HG03095 (cell line): ENCODE measurements around the gene FGF10.

Experiments
- ATAC-seq: cut with Tn5 transposase; IDR thresholded peaks from one replicate; pipeline ENCODE4 v1.9.1; 2021; ENCODE audit warnings: moderate library complexity; ENCODE audit not compliant: unreplicated experiment

FGF10 gene

DNA sequence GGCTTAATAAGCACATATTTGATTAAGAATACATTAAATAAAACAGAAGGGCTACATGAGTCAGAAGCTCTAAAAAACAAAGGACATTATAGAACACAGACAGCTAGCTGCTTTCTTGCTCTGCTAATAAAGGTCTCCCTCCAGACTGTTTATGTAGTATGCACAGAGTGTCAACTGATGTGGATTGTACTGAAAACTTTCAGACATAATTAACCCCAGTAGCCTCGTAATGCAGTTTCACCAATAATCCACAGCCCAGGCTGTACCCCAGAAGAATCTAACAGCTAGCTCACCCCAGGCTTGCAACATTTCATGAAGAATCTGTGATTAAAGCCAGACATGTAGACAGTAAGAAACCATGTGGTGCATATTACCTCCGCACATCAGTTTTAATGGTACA, 30.8 kb downstream of the FGF10 start:
- no peak for ATAC-seq

DNA sequence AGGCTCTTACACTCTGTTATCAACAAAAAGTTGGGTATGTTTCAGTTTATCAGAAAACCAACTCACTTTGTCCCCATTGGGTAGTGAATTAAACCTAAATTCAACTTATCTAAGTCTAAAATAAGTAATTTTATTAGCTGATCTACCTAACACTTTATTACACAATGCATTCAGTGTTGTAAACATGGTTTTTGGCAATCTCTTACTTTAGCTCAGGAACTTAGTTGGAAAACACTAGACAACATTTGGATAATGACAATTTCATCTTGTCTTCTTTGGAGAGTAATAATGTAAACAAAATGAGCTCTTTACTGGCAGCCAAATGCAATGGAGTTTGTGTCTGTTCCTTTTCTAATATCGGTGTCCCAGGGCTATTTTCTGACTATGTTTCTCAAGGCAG, 33.0 kb downstream of the FGF10 start:
- no peak for ATAC-seq

DNA sequence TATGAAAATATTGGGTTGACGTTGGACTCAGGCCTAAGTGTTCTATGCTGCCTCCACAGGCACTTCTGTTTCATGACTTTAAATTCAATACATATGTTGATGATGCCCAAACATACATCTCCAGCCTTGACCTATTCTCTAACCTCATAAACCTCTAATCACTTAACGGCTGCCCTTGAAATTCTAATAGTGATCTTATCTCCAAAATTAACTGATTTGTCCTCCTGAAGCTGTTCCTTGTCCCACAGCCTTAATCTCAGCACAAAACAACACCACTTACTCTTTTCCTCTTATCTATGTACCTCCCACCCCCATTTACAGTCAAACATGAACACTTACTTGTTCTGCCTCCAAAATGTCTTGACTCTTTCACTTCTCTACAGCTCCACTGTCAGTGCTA, 43.3 kb downstream of the FGF10 start:
- no peak for ATAC-seq

DNA sequence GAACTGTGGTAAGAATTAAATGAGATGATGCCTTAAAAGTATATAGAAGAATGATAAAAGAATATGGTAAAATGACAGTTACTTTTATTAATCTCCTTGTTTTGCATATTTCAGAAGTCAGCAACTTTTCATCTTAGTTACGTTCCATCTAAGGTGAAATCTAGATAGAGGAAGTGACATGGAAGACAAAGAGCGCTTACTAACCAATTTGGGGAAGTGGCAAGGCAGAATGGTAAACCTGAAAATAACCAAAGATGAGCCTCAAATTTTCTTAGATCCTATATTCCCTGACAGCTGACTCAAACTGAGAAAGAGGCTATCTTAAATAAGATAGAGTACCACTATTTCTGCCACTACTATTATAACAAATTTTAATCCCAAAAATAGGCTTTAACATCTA, 52.5 kb downstream of the FGF10 start:
- ATAC-seq: peak; percentile 49

DNA sequence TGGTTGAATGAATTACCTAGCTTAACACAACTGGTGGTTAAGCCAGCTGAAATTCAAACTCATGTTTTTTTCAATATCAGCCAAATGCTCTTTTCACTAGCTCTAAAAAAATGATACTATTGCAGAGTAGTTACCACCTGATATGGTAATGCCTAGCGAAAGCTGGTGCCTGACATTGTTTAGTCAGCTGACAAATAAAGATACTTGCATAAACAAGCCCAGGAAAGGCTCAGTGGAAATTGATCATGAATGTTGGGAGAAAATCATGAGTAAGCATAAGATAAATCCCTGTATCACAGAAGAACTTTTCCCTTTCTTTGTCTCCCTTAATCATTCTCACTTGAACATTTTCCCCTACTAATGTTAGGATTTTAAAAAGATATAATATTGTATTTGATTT, 54.6 kb downstream of the FGF10 start:
- ATAC-seq: no peak

DNA sequence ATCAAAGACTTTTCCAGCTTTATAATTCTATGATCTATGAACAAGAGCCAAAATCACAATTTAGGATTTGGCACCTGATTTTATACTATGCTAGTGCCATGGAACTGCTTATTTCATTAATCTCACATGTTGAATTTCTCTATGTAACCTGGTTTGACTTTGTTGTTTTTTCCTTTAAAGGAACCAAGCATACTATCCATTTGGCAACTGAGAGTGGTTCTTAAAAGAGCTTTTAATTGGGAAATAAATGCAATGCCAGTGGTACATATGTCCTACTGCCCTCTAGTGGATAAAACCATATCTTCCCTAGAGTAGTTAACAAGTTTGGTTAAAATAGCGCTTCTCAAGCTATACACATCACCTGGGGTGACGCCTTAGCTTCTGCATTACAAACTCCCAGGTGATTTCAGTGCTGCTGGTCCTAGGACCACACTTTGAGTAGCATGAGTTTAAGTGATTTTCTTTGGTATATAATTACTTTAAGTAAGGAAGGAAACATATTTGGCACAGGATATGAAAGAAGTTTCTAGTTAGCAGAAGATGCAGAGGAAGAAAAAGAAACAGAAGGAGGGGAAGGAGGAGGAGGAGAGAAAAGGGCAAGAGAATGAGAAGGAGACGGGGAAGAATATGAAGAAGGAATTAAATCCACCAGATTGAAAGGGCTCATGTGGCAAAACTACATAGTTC, 56.8 kb downstream of the FGF10 start:
- peak; percentile 77 for ATAC-seq

DNA sequence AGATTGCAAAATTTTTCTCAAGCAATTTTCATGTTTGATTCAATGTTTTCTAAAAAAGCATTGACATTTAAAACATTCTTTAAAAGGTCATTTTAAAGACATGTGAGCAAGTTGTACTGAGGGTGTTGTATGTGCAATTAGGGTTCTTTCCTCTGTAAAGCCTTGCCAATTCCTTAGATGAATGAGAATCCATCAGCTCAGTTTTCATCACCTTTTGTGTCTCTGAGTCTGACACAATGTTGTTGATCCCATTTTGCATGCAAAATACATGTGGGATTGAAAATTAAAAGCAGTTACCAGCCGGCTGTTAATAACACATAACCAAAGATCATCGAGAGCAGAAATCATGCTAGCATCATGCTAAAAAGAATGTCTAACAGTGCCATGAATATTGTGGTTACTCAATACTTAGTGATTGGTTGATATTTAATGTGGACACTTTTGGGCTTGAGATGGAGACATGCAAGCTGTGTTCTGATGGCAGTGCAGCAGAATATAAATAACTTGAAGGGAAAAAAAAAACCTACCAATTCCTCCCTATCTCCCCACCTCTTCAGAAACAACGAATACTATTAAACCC, 57.7 kb downstream of the FGF10 start:
- ATAC-seq: no peak

DNA sequence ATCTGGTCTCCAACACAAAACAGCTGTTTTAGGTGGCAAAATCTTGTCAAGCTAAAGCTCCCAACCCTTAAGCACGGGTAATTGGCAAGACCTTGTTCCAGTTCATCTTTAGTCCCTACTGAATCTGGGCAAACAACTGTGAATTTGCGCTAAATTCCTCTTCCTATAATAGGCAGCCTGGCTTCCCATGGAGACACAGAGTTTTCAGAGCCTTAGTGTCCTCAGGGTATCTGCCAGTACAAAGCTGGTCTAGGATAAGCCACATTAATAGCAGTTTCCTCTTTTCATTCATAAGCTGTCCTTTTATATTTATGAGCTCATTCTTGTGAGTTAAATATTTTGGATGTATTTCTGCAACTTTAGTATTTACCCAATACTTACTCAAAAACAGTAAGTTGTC, 59.5 kb downstream of the FGF10 start:
- no peak for ATAC-seq

DNA sequence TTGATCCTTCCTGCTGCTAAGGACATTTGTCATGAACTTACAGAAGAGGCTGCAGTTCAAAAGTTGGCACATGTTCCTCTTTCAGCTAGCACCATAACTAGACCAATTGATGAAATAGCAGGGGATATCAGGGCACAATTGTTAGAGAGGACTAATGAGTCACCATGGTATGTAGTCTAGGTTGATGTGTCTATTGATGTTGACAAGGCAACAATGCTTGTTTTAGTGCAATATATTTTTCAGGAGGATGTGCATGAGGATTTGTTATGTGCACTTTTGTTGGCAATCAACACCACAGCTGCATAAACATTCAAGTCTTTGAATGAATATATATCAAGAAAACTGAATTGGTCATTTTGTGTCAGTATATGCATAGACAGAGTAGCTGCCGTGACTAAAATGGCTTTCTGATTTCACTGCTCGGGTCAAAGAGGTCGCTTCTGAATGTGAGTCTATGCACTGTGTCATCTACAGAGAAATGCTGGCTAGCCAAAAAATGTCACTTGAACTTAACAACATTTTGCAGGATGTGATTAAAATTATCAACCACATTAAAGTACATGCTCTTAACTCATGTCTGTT, 68.0 kb downstream of the FGF10 start:
- no peak for ATAC-seq

DNA sequence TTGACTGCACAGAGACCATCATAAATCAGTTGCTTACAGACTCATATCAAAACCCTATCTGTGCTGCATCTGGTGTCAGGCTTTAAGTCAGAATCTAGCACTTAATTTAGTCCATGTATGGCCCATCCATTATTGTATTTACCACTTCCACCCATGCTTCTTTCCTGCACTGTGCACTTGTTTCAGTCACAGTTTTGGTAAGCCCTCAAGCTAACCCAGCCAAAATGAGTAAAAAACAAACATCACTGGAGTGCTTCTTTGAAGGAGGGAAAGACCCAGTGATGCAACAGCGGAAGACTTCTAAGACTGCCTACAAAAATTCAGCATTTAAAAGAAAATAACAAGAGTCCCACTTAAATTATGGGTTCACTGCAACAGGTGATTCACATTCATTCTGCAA, 69.0 kb downstream of the FGF10 start:
- ATAC-seq: no peak

DNA sequence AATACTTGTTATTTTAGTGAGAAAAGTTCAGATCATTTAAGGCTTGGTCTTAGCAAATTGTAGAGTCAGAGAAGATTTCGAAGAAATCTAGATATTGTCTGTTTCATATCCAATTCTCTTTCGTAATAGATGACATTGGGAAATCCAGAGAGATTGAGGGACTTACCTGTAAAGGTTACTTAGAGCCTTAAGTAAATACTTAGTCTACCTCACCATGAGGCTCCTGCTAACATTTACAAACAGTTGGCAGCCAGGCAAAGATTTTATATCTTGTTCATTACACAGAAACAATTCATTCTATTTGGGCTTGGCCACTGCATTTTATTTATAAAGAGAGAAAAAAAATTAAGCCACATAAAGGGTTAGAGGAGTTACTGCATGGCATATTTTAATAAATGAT, 70.3 kb downstream of the FGF10 start:
- no peak for ATAC-seq

DNA sequence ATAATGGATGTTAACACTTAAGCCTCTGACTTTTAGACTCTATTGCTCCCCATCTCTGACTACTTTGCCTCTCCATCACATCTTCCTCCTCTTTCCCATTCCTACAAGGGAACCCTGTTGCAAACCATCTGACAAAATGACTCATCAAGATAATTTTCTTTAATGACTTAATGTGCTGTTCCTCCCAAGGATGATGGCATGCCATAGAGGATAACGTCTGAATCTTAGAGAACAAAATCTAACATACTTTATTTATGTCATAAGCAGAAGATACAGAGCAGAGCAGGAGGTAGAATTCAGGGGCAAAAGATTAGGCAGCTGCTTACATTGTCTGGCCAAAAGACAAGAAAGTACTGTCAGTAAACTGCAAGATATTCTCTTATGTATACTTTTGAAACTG, 76.8 kb downstream of the FGF10 start:
- ATAC-seq: no peak

DNA sequence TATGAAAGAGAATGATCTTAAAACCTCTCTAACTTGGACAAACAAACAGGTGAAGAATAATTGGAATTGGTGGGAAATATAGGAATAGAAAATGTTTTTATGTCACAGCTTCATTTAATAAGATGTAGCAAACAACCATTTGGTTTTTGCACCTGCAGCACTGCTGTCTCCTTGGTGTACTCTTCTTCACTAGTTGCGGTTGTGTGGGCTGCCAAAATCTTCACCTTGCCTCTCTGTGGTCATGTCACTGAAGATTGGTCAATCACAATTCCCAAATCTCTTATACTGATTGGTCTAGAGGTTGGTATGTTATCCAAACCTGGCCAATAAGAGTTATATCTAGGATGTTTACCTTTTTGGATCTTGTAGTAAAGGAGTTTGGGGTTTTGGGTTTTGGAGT, 88.7 kb downstream of the FGF10 start:
- ATAC-seq: no peak

DNA sequence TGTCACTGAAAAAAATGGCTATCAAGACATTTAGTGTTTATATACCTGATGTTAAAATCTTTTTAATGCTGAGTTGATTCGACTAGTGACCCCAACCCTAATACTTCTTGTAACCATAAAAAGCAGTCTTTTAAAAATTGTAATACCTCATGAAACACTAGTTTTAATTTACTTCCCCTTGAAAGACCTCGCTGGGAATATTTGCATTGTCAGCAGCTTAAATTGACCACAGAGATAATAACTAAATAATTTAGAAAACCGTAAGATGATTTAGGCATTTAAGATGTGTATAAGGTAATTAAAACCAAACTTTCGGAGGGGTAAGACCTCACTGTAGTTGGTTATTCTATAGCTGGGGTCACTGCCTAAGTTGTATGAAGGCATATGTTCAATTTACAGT, 89.8 kb downstream of the FGF10 start:
- no peak for ATAC-seq

DNA sequence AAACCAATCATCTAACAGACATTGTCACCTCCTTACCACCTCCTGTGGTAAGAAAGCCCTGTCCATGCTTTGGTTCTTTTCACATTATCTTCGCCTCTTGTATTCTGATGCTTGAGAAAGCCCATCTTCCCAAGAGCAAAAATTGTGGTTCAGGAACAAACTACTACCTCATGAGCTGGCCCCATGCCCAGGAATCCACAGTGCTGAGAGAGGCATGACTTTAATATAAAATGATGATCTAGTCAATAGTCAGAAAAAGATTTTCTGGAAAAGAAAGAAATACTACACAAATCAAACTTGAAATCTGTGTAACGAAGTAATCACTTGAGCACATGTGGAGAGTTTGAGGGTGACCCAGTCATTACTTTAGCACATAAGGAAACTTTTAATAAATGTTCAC, 94.7 kb downstream of the FGF10 start:
- no peak for ATAC-seq

DNA sequence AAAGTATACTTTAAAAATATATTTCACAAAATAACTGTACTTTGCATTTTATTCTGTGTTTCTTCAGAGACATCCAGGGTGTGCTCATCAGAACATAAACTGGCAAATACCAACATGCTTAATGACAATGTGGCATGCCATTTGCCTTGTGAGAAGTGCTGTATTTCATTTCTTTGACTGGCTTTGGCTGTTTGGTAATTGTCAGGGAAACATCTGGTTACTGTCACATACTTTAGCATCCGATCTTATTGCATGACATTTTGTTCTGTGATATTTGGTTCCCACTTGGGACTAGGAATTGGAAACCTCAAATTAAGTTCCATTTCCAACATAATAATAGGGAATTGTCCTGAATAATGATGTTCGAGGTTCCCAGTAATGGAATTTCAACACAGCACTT, 96.5 kb downstream of the FGF10 start:
- ATAC-seq: no peak

DNA sequence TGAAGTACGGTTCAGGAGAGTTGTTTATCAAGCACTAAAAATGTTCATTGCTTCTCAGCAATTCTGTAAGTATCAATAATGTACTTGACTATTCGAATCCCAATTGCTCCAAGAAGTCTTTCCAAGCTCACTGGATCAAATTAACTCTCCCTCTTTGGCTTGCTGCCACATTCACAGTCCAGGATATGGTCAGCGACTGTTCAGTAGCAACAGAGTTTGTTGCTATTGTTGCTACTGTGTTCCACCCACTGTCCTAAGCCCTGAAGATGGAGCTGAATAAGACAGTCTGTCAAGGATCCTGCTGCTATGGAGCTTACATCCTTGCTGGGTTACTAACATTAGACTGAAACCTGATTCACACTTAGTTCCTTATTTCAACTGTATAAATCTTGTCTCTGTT, 110.8 kb downstream of the FGF10 start:
- no peak for ATAC-seq

DNA sequence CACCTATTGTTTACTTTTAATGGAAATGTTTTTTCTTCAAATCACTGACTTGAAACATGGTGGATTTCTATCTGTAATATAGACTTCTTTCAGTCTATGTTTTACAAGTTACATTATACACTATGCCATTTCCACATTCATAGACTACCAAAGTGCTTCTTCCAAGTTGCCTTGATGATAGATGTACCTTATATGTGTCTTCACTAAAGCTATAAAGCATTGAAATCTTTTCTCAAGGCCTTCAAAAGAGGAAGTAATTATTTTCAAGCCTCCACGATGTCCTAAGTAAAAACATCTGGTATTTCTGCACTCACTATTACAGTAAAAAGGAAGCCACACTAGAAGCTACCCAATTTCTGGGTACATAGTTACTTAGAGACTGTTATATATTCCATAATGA, 113.3 kb downstream of the FGF10 start:
- ATAC-seq: no peak

DNA sequence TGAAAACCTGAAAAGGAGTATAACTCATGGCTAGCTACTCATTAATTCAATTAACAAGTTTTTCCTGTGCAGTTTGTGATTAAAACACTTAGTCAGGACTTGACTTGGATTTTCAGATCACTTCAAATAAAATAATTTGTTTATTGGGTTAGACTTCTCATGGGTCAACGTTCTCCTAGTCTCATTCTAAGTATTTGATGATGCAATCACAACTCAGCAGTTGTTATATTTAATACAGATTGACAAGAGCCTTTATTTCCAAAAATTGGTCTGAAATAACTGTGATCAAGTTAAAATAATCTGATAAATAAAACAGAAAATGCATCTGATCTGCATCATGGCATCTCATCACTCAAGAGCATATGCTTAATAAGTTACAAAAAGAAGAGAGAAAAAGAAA, 113.9 kb downstream of the FGF10 start:
- no peak for ATAC-seq

DNA sequence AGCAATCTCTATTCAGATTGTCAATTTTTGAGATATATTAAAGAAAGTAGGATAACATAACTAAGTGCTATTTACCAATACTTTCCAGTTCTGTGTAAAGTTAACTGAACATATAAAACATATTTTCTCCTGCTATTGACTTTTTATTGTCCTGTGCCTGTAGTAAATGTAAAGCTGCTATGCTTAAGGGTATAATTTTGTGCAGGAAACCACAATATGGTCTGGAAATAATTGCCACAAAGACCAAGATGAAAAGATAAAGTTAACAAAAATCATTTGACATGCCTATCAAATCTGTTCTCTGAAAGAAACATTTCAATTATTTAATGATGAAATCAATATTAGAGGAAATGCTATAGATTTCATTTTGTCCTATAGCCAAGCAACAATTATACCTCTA, 121.3 kb downstream of the FGF10 start:
- ATAC-seq: no peak

DNA sequence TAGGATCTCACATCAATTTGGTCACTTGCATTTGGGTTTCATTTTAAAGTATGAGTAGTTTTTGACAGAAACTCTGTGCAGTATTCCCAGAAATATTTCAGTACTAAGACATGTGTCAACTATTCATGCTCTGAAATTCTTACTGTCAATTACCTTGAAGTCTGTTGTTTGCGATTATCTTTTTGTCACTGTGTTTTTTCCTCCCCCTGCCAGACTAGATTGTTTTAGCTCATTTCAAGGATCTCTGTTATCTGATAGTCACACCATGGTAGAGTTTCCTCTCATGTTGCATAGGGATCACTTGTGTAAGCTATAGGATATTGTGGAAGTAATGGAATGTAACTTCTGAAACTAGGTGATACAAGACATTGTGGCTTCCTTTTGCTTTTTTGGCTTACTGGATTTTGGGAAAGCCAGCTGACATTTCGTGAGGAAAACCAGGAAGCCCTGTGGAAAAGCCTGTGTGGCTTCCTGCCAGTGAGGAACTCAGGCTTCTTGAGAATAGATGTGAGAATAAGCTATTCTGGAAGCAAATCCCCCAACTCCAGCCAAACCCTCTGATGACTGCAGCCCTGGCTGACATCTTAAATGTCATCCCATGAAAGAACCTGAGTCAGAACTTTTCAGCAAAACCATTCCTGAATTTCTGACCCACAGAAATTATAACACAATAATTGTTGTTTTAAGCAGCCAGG, 122.2 kb downstream of the FGF10 start:
- ATAC-seq: no peak

DNA sequence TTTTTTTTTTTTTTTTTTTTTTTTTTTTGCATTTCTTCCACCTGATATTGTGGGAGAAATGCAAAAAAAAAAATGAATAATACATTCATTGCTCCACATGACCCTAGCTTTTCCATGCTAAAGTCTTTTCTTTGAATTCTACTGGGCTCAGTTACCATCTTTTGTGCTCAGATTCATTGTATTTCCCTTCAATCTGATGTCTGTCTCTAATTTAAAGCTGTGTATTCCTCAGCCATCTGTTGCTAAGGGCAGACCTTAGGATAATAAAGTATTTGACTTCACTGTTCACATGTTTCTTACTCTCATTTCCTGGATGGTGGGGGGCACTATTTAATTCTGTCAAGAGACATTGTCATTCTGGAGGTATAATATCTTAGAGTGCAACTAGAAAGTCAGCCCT, 123.5 kb downstream of the FGF10 start:
- ATAC-seq: no peak
